Stimulated activated naive CD8-positive, alpha-beta T cell treated with anti-CD3 and anti-CD28 coated beads, Interleukin-15, amount 100 ng/mL, for 72 hours (primary cell): ENCODE results near the gene SCN2A.
"Not testable (repeated sequence)": the region's sequence is repeated elsewhere in the genome, so short reads cannot be mapped to it uniquely, and the experiment has no call there.

Experiments used
- ATAC-seq: fragments of 150-1000 bp; cut with Tn5 transposase; 2 replicates; pipeline ENCODE4 v1.10.0; 2021; ENCODE audit warnings: mild to moderate bottlenecking, moderate library complexity
- DNase-seq, 2 donors: peaks; one replicate each; pipeline ENCODE4 v3.0.0; 2021 to 2022
- H3K27ac Mint-ChIP-seq, 2 donors: one replicate each; pipeline ENCODE4 v1.8.0; 2022; ENCODE audit warnings: mild to moderate bottlenecking in 2 of 2, mixed read lengths in 2 of 2, moderate library complexity in 2 of 2
- H3K27me3 Mint-ChIP-seq: one replicate; pipeline ENCODE4 v1.8.0; 2022; ENCODE audit warnings: mixed read lengths
- H3K4me1 Mint-ChIP-seq: one replicate; pipeline ENCODE4 v1.8.0; 2022; ENCODE audit warnings: mild to moderate bottlenecking, mixed read lengths
- H3K4me3 Mint-ChIP-seq, 2 donors: one replicate each; pipeline ENCODE4 v1.8.0; 2022; ENCODE audit warnings: mild to moderate bottlenecking in 2 of 2, mixed read lengths in 2 of 2, moderate library complexity in 1 of 2
- H3K9me3 Mint-ChIP-seq, 2 donors: one replicate each; pipeline ENCODE4 v1.8.0; 2022; ENCODE audit warnings: mixed read lengths in 2 of 2

Gene SCN2A

DNA sequence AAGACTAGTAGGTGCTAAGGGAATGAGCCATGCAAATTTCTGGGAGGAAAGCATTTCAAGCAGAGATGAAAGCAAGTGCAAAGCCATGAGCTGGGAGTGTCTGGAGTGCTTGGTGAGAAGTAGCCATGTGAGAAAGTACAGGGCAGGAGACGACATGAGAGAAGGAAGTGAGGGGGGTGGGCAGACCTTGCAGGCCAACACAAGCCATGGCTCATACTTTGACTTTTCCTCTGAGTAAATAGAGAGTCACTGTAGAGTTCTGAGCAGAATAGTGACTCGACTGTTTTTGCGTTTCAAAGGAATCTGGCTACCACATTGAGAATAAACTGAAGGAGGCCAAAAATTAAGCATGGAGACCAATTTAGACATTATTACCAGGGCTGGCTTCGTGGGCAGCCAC, 42.2 kb downstream of the SCN2A start:
- peaks cover 8 to 16% of the 10 kb centered on the region in 2 donors for H3K9me3 Mint-ChIP-seq
- no peak for DNase-seq
- no peak overlapping the region for H3K4me3 Mint-ChIP-seq
- no peak overlapping the region for H3K27ac Mint-ChIP-seq
- H3K4me1 Mint-ChIP-seq = peaks cover 23% of the 10 kb centered on the region
- ATAC-seq = no peak
- no peaks in the 10 kb centered on the region for H3K27me3 Mint-ChIP-seq

DNA sequence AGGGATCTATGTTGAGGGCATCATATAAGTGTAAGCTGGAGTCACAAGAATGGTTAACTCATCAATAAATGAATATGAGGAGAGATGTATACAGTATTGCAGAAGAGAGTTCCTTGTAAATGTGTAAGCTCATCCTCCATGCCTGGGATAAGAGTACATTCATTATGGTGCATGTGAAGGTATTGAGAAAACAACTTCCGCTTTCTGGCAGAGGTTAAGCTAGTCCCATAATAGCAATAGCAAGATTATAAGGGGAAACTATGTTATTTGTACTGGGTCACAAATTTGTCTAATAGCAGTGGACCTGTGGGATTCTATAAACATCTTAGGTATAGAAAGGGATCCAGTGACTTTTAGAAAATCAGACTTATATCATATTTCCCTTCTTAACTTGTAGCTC, 44.1 kb downstream of the SCN2A start:
- H3K27ac Mint-ChIP-seq = peak overlapping the region in 1 of 2 donors; percentile 40
- H3K4me3 Mint-ChIP-seq = no peak overlapping the region
- DNase-seq (no peak), ATAC-seq (no peak)
- peaks cover 8 to 10% of the 10 kb centered on the region in 2 donors for H3K9me3 Mint-ChIP-seq
- no peaks in the 10 kb centered on the region for H3K27me3 Mint-ChIP-seq
- peaks cover 13% of the 10 kb centered on the region for H3K4me1 Mint-ChIP-seq

DNA sequence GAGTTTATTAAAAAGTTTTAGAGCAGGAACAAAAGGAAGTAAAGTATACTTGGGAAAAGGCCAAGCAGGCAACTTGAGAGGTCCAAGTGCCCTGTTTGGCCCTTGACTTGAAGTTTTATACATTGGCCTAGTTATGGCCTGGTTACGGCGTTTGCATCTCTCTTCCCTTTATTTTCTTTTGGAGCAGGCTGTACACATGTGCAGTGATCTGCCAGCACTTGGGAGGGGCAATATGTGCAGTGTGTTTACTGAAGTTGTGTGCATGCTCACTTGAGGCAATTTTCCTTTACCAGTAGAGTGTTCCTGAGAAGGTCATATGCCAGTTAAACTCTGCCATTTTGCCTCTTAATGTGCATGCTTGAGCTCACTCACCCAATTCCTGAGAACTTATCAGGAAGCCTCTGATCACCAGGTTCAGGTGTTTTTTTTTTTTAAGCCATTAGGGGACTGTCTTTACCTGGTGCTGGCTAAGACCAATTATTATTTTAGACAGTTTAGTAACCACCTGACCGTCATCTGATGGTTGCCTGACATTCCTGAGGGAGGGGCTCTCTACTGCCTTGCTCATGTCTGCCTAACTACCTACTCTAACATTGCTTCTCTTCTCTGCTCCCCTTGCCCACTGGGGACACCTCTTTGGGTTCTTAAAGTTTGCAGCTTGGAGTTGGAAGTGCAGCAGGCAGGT, 48.0 kb downstream of the SCN2A start:
- Mint-ChIP-seq H3K27ac (no peak overlapping the region), H3K27me3 (peaks cover 9% of the 10 kb centered on the region), H3K4me1 (no peaks in the 10 kb centered on the region), H3K9me3 (no peaks in the 10 kb centered on the region), H3K4me3 (no peak overlapping the region)
- ATAC-seq = no peak
- DNase-seq = no peak

DNA sequence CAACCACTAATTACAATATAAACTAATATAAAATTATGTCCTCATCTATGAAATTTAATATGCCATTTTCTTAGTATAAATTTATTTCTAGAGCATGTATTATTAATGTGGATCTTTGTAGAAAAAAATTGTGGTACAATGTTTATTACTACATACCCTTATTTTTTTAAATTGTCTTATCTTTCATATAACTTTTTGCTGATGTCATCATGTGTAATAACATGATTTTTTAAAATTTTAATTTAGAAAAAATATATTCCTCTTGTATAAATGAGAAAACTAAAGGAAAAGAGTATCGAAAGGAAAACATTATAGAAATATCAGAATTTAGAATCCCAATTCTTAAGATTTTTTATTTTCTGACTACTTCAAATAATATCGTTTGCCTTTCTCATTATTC, 49.9 kb downstream of the SCN2A start:
- peaks cover 9% of the 10 kb centered on the region for H3K27me3 Mint-ChIP-seq
- no peak for ATAC-seq

DNA sequence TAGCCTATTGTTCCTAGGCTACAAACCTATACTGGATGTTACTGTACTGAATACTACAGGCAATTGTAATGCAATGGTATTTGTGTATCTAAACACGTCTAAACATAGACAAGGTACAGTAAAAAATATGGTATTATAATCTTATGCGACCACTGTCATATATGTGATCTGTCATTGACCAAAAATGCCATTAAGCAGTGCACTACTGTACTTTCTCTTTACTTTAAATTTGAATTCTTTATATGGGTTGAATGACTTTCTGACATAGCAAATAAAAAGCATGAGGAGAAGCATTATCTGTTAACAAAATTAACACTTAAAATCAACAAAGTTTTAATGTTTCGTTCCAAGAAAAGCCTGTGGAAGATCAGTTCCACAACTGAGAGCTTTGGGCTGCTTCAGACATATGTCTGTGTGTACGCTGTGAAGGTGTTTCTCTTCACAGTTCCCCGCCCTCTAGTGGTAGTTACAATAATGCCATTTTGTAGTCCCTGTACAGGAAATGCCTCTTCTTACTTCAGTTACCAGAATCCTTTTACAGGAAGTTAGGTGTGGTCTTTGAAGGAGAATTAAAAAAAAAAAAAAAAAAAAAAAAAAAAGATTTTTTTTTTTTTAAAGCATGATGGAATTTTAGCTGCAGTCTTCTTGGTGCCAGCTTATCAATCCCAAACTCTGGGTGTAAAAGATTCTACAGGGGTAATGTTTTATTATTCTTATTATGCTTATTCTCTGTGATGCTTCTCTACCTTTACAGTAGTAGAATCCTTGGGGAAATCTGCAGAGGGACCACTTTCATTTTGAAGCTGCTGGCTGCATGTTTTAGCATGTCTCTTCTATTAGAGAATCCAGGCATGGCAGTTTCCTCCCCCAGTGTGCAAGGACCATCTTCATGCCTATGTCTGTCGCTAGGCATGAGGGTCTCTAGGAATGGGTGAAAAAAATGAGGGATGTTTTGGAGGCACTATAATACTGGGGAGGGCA, 54.5 kb downstream of the SCN2A start:
- ATAC-seq (peak; percentile 100), DNase-seq (peak; percentile 48 to 52)
- Mint-ChIP-seq H3K4me1 (no peaks in the 10 kb centered on the region), H3K9me3 (no peaks in the 10 kb centered on the region), H3K27ac (peak overlapping the region in 1 of 2 donors; percentile 64), H3K4me3 (peak overlapping the region; percentile 27 to 32), H3K27me3 (peaks cover 9% of the 10 kb centered on the region)

More for the DNA sequence above, 49.9 kb downstream of the SCN2A start:
- Mint-ChIP-seq H3K27ac (no peak overlapping the region), H3K4me3 (no peak overlapping the region), H3K9me3 (no peaks in the 10 kb centered on the region), H3K4me1 (no peaks in the 10 kb centered on the region)
- DNase-seq = no peak

DNA sequence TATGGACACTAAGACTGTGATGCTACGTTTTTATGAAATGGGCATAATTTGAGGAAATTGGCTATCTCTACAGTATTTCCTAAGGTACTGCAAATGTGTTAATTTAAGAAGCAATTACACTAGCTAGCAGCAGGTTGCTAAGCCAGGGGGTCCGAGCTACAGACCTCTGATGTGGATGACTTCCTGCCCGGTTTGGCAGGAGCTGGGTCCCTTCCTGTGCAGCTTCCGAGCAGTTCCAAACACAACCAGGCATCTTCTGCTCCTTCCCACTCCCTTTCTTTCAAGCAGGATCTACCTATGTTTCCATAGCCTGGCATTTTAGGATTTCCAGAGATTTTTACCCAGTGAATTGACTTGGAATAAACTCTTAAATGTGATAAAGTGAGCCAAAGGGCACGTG, 55.7 kb downstream of the SCN2A start:
- Mint-ChIP-seq H3K27me3 (peaks cover 9% of the 10 kb centered on the region), H3K9me3 (no peaks in the 10 kb centered on the region), H3K4me1 (no peaks in the 10 kb centered on the region), H3K27ac (no peak overlapping the region), H3K4me3 (no peak overlapping the region)
- no peak for ATAC-seq
- DNase-seq = no peak

DNA sequence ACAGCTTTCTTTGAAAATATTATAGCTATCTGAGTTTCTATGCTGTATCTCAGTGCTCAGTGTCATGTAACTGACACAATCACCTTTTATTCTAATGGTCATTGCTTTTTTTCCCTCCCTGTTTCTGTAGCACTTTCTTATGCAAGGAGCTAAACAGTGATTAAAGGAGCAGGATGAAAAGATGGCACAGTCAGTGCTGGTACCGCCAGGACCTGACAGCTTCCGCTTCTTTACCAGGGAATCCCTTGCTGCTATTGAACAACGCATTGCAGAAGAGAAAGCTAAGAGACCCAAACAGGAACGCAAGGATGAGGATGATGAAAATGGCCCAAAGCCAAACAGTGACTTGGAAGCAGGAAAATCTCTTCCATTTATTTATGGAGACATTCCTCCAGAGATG, 56.4 kb downstream of the SCN2A start:
- Mint-ChIP-seq H3K9me3 (no peaks in the 10 kb centered on the region), H3K4me1 (no peaks in the 10 kb centered on the region), H3K4me3 (no peak overlapping the region), H3K27ac (no peak overlapping the region), H3K27me3 (peaks cover 9% of the 10 kb centered on the region)
- no peak for ATAC-seq
- no peak for DNase-seq

DNA sequence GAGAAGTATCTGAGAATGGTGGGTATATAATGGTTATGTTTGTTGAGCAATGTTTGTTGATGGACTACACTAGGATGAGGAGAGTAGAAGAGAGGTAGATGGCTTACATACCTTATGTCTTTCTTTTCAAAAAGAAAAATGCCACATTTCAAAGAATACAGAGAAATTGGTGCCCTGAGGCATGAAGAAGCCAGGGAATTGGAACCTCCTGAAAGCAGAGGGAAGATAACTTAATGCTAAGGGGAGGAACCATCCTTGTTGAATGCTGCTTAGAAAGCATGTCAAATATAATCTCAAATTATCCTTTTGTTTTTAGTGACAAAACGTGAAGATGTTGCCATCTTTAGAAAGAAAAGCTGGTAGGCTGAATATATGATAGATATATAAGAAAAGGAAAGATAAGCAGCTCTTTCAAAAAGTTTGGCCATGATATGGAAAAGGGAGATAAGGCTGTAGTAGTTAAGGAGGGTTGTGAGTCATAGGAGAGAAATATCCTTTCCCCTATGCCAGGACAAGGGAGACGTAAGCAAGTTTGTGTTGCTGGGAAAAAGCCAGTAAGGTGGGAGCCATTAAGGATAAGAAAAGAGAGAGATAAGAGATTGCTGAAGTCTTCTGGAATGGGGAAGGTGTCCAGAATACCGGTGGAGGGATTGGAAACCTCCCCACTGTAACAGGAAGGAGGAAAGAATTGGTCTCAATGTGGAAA, 66.3 kb downstream of the SCN2A start:
- ATAC-seq (no peak), DNase-seq (no peak)
- Mint-ChIP-seq H3K27me3 (peaks cover 16% of the 10 kb centered on the region), H3K9me3 (no peaks in the 10 kb centered on the region), H3K27ac (no peak overlapping the region), H3K4me1 (no peaks in the 10 kb centered on the region), H3K4me3 (no peak overlapping the region)

DNA sequence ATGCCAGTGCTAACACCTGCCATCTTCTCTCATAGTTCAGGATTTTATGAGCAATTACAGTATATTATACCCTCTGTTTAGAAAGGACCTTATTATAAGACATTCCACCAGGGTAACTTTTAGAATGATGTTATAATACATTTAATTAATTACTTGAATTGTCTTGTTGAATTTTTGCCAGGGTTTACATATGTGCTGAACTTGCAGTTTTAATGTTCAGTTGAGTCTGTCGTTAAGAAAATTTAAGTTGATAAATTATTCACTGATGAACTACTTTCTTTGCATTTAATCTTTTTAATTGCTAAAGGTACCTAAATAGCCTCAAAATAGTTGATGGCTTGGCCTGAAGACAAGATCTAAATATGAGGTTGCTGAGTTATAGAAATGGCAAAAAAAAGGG, 68.1 kb downstream of the SCN2A start:
- DNase-seq (no peak), ATAC-seq (no peak)
- Mint-ChIP-seq H3K27me3 (peaks cover 16% of the 10 kb centered on the region), H3K9me3 (no peaks in the 10 kb centered on the region), H3K27ac (no peak overlapping the region), H3K4me1 (no peaks in the 10 kb centered on the region), H3K4me3 (no peak overlapping the region)

DNA sequence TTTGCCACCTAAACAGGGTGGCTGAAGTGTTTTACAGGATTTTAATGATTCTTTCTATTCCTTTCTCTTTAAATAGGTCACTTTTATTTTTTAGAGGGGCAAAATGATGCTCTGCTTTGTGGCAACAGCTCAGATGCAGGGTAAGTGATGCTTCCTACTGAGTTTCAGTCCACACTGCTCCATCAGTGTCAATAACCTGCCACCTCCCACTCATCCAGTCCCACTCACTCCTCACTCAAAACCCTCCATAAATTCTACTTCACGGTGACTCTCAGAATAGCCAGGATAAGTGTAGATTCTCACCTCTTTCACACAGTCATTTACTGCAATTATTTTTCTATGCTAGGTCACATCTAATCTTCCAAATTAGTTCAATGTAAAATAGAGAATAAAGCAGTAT, 72.7 kb downstream of the SCN2A start:
- ATAC-seq (no peak), DNase-seq (no peak)
- H3K4me3 Mint-ChIP-seq = no peak overlapping the region
- no peaks in the 10 kb centered on the region for H3K27me3 Mint-ChIP-seq
- H3K27ac Mint-ChIP-seq = no peak overlapping the region
- no peaks in the 10 kb centered on the region for H3K4me1 Mint-ChIP-seq
- no peaks in the 10 kb centered on the region for H3K9me3 Mint-ChIP-seq

DNA sequence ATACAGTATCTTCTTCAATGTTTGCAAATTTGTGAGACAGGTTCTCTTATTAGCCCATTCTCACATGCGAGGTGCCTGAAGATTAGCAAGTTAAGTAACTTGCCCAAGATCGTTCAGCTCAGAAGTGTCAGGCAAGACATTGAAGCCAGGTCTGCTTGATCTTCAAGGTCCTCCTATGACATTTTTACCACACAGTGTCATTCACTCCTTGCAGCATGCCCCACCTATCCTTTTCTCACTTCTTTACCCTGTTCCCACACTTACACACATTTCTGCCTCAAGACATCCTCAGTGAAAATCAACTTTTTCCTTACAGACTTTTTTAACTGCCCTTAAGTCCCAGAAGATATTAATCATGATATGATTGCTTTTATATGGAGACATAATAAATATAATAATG, 73.8 kb downstream of the SCN2A start:
- Mint-ChIP-seq H3K4me3 (no peak overlapping the region), H3K27me3 (no peaks in the 10 kb centered on the region), H3K9me3 (no peaks in the 10 kb centered on the region), H3K27ac (no peak overlapping the region), H3K4me1 (no peaks in the 10 kb centered on the region)
- DNase-seq (no peak), ATAC-seq (no peak)

DNA sequence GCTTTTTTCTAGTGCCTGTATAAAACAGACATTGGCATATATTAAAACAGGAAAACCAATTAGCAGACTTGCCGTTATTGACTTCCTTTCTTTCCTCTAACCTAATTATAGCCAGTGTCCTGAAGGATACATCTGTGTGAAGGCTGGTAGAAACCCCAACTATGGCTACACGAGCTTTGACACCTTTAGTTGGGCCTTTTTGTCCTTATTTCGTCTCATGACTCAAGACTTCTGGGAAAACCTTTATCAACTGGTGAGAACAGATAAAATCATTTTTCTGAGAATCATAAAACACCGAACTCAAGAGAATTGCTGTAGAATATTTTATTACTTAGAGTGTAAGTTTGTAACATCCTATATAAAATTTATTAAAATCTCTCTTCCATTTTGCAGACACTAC, 74.3 kb downstream of the SCN2A start:
- DNase-seq (no peak), ATAC-seq (no peak)
- Mint-ChIP-seq H3K27ac (no peak overlapping the region), H3K9me3 (no peaks in the 10 kb centered on the region), H3K27me3 (no peaks in the 10 kb centered on the region), H3K4me3 (no peak overlapping the region), H3K4me1 (no peaks in the 10 kb centered on the region)

DNA sequence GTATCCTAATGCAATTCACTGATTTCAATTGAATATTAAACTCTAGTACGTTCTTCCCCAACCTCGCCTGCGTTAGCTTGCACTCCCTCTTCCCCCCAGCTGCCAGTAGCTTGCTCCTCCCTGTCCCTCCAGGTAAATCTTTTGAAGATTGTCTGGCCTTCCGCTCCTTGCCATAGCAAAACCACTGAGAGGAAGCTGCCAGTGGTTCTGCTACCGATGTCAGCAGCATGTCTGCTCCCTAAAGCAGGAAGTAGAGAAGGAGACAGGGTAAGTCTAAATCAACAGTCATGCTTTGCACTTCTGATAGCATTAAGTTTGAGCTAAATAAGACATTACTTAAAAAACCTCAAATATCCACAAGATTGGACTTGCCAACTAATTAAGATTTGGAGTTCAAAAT, 89.1 kb downstream of the SCN2A start:
- DNase-seq = peak; percentile 5 to 11
- Mint-ChIP-seq H3K9me3 (no peaks in the 10 kb centered on the region), H3K27me3 (no peaks in the 10 kb centered on the region), H3K4me3 (peak overlapping the region; percentile 39 to 54), H3K4me1 (peaks cover 11% of the 10 kb centered on the region), H3K27ac (no peak overlapping the region)
- peak; percentile 60 for ATAC-seq

DNA sequence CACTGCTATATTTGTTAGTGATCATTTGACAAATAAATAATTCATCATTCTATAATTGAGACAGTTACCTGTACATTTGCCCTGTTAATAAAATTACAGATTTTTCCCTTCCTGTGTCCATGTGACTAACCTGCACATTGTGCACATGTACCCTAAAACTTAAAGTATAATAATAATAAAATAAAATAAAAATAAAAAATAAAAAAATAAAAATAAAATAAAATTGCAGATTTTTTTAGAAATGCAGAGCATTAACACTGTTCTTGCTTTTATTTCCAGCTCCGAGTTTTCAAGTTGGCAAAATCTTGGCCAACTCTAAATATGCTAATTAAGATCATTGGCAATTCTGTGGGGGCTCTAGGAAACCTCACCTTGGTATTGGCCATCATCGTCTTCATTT, 105.1 kb downstream of the SCN2A start:
- H3K9me3 Mint-ChIP-seq, H3K27ac Mint-ChIP-seq, H3K4me1 Mint-ChIP-seq: not testable (repeated sequence)

DNA sequence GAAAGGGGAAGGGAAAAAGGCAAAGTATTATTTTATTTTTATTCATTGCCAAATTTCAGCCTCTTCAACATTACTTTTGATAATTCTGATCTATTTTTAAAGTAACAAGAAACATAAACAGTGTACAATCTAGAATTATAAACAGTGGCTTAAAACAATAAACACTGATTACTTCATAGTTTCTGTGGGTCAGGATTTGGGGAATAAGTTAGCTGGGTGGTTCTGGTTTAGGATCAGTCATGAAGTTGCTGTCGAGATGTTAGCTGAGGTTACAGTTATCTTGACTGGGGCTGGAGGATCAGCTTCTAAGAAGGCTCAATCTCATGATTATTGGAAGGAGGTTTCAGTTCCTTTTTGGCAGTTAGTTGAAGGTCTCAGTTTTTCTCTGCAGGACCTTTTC, 109.2 kb downstream of the SCN2A start:
- Mint-ChIP-seq H3K9me3 (no peaks in the 10 kb centered on the region), H3K4me3 (no peak overlapping the region), H3K27ac (no peak overlapping the region), H3K4me1 (no peaks in the 10 kb centered on the region), H3K27me3 (no peaks in the 10 kb centered on the region)
- DNase-seq = no peak
- ATAC-seq = no peak

More for the DNA sequence above, 105.1 kb downstream of the SCN2A start:
- ATAC-seq, DNase-seq, H3K27me3 Mint-ChIP-seq, H3K4me3 Mint-ChIP-seq: not testable (repeated sequence)

DNA sequence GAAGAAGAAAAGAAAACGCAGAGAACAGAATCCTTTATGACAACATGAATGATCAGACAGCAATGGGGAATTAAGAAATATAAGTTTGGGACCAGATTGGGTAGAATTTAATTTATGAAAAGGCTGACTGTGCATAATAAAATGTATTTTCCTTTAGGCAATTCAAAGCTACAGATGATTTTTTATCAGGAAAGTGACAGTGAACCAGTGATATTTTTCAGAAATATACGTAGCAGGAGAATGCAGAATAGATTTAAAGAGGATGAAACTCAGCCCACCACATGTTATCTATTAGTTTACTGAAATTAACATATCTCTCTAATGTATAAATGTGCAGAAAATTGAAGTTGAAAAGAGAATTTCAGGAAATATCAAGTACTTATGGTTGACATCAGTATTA, 110.0 kb downstream of the SCN2A start:
- ATAC-seq = no peak
- H3K9me3 Mint-ChIP-seq = no peaks in the 10 kb centered on the region
- H3K4me1 Mint-ChIP-seq = no peaks in the 10 kb centered on the region
- DNase-seq = no peak
- no peak overlapping the region for H3K27ac Mint-ChIP-seq
- H3K4me3 Mint-ChIP-seq = no peak overlapping the region
- H3K27me3 Mint-ChIP-seq = no peaks in the 10 kb centered on the region
